Measurements from ENCODE around the gene CAPS.

The CAPS gene

GRCh38 chr19:5926641-5927440, 12.8 kb downstream of the CAPS start:
- no peaks in the 10 kb centered on the region for H3K9me3 ChIP-seq (ENCODE audit: control insufficient read depth, low read length)
- 92 to 95% methylated on average over 12 to 14 of the region's 14 CpGs for WGBS, 2 experiments (ENCODE audit: insufficient coverage in 2 of 2)
- peaks cover 95% of the 10 kb centered on the region for H3K36me3 ChIP-seq (ENCODE audit: control insufficient read depth, insufficient read depth, low read length)
- H3K27ac ChIP-seq (ENCODE audit: low read depth, low read length, severe bottlenecking) = no peak overlapping the region
- no peak overlapping the region for H3K4me3 ChIP-seq (ENCODE audit: extremely low read depth, insufficient read depth, low read length, poor library complexity, severe bottlenecking)
- H3K4me1 ChIP-seq (ENCODE audit: control insufficient read depth, insufficient read depth, low read length, poor library complexity, severe bottlenecking) = no peaks in the 10 kb centered on the region

DNA sequence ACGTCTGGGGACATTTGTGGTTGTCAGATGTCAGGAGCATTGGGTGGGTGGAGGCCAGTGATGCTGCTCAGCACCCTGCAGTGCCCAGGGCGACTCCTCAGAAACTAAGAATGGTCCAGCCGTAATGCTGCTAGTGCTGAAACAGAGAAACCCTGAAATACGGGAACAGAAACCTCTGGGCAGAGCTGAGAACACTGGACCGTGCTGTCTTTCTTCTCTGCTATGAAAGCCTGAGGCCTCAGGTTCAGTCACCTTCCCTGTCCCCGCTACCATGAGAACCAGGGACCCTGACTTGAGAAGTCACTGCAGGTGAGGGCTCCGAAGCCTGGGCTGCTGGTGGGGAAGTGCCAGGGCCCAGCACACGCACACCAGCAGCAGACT, 13.4 kb downstream of the CAPS start:
- H3K4me1 ChIP-seq (ENCODE audit: control insufficient read depth, insufficient read depth, low read length, poor library complexity, severe bottlenecking) = no peaks in the 10 kb centered on the region
- H3K27ac ChIP-seq (ENCODE audit: low read depth, low read length, severe bottlenecking) = no peak overlapping the region
- H3K36me3 ChIP-seq (ENCODE audit: control insufficient read depth, insufficient read depth, low read length) = peaks cover 98% of the 10 kb centered on the region
- no peaks in the 10 kb centered on the region for H3K9me3 ChIP-seq (ENCODE audit: control insufficient read depth, low read length)
- WGBS, 2 experiments (ENCODE audit: insufficient coverage in 2 of 2) = 96 to 97% methylated on average over 7 to 8 of the region's 8 CpGs
- H3K4me3 ChIP-seq (ENCODE audit: extremely low read depth, insufficient read depth, low read length, poor library complexity, severe bottlenecking) = no peak overlapping the region

GRCh38 chr19:5929179-5929578, 15.1 kb downstream of the CAPS start:
- peaks cover 93% of the 10 kb centered on the region for H3K36me3 ChIP-seq (ENCODE audit: control insufficient read depth, insufficient read depth, low read length)

DNA sequence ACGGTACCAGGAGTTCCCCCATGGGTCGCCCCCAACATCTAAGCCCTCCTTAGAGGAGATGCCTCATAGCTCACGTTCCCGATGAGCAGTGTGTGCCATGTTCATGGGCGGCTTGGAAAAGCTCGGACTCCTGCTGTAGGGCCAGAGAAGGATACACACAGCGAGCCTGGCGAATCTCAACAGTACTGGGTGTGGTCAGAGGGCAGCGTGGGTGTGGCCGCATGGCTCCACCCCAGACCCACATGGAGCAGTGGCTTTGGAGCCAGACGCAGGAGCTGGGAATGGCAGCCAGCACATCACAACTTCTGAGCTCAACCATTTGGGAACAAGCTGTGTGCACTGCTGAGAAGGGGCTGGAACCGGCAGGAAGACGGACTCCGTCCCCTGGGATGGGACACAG, 15.6 kb downstream of the CAPS start:
- Histone ChIP-seq H3K36me3 (ENCODE audit: control insufficient read depth, insufficient read depth, low read length) (peaks cover 89% of the 10 kb centered on the region), H3K27ac (ENCODE audit: low read depth, low read length, severe bottlenecking) (no peak overlapping the region), H3K9me3 (ENCODE audit: control insufficient read depth, low read length) (no peaks in the 10 kb centered on the region), H3K4me3 (ENCODE audit: extremely low read depth, insufficient read depth, low read length, poor library complexity, severe bottlenecking) (no peak overlapping the region), H3K4me1 (ENCODE audit: control insufficient read depth, insufficient read depth, low read length, poor library complexity, severe bottlenecking) (peaks cover 5% of the 10 kb centered on the region)
- WGBS, 2 experiments (ENCODE audit: insufficient coverage in 2 of 2) = 92 to 95% methylated on average over 10 to 12 of the region's 14 CpGs

More at GRCh38 chr19:5929179-5929578, 15.1 kb downstream of the CAPS start:
- peaks cover 3% of the 10 kb centered on the region for H3K4me1 ChIP-seq (ENCODE audit: control insufficient read depth, insufficient read depth, low read length, poor library complexity, severe bottlenecking)
- H3K4me3 ChIP-seq (ENCODE audit: extremely low read depth, insufficient read depth, low read length, poor library complexity, severe bottlenecking) = no peak overlapping the region
- no peaks in the 10 kb centered on the region for H3K9me3 ChIP-seq (ENCODE audit: control insufficient read depth, low read length)
- no peak overlapping the region for H3K27ac ChIP-seq (ENCODE audit: low read depth, low read length, severe bottlenecking)
- 93% methylated on average over 12 to 13 of the region's 13 CpGs for WGBS, 2 experiments (ENCODE audit: insufficient coverage in 2 of 2)

GRCh38 chr19:5931251-5931650, 17.2 kb downstream of the CAPS start:
- Histone ChIP-seq H3K4me1 (ENCODE audit: control insufficient read depth, insufficient read depth, low read length, poor library complexity, severe bottlenecking) (peaks cover 19% of the 10 kb centered on the region), H3K36me3 (ENCODE audit: control insufficient read depth, insufficient read depth, low read length) (peaks cover 85% of the 10 kb centered on the region), H3K27ac (ENCODE audit: low read depth, low read length, severe bottlenecking) (no peak overlapping the region), H3K9me3 (ENCODE audit: control insufficient read depth, low read length) (no peaks in the 10 kb centered on the region), H3K4me3 (ENCODE audit: extremely low read depth, insufficient read depth, low read length, poor library complexity, severe bottlenecking) (no peak overlapping the region)
- 90 to 97% methylated on average over 5 to 8 of the region's 11 CpGs for WGBS, 2 experiments (ENCODE audit: insufficient coverage in 2 of 2)

DNA sequence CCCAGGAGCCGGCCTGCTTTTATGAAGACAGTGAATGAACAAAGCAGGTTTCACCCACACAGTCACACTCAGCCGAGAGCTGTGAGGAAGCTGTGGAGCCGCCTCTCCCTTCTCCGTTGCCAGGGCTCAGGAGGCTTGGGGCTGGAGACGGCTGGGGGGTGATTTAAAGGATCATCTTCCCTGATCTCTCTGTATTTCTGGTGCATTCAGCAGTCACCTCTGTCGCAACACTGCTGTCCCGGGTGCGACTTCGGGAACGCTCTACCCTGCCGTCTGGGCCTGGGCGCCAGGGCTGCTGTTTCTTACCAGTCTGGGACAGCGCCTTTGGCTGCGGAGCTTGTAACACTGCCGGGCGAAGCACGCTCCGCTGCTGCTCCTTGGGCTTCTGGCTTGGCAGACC, 18.1 kb downstream of the CAPS start:
- WGBS, 2 experiments (ENCODE audit: insufficient coverage in 2 of 2) = 97% methylated on average over 14 to 18 of the region's 18 CpGs
- H3K27ac ChIP-seq (ENCODE audit: low read depth, low read length, severe bottlenecking) = no peak overlapping the region
- no peak overlapping the region for H3K4me3 ChIP-seq (ENCODE audit: extremely low read depth, insufficient read depth, low read length, poor library complexity, severe bottlenecking)
- H3K4me1 ChIP-seq (ENCODE audit: control insufficient read depth, insufficient read depth, low read length, poor library complexity, severe bottlenecking) = peaks cover 19% of the 10 kb centered on the region
- H3K36me3 ChIP-seq (ENCODE audit: control insufficient read depth, insufficient read depth, low read length) = peaks cover 84% of the 10 kb centered on the region
- no peaks in the 10 kb centered on the region for H3K9me3 ChIP-seq (ENCODE audit: control insufficient read depth, low read length)

GRCh38 chr19:5932609-5933262, 18.7 kb downstream of the CAPS start:
- no peak overlapping the region for H3K4me3 ChIP-seq (ENCODE audit: extremely low read depth, insufficient read depth, low read length, poor library complexity, severe bottlenecking)
- 93 to 94% methylated on average over 19 to 20 of the region's 21 CpGs for WGBS, 2 experiments (ENCODE audit: insufficient coverage in 2 of 2)
- H3K9me3 ChIP-seq (ENCODE audit: control insufficient read depth, low read length) = no peaks in the 10 kb centered on the region
- peaks cover 84% of the 10 kb centered on the region for H3K36me3 ChIP-seq (ENCODE audit: control insufficient read depth, insufficient read depth, low read length)
- no peak overlapping the region for H3K27ac ChIP-seq (ENCODE audit: low read depth, low read length, severe bottlenecking)
- peaks cover 19% of the 10 kb centered on the region for H3K4me1 ChIP-seq (ENCODE audit: control insufficient read depth, insufficient read depth, low read length, poor library complexity, severe bottlenecking)

- Histone ChIP-seq H3K36me3 (ENCODE audit: control insufficient read depth, insufficient read depth, low read length) (peaks cover 83% of the 10 kb centered on the region), H3K27ac (ENCODE audit: low read depth, low read length, severe bottlenecking) (peak overlapping the region; percentile 10)
- 93 to 97% methylated on average over 15 to 17 of the region's 20 CpGs for WGBS, 2 experiments (ENCODE audit: insufficient coverage in 2 of 2)
Measured at GRCh38 chr19:5933391-5934068, 19.5 kb downstream of the CAPS start.

DNA sequence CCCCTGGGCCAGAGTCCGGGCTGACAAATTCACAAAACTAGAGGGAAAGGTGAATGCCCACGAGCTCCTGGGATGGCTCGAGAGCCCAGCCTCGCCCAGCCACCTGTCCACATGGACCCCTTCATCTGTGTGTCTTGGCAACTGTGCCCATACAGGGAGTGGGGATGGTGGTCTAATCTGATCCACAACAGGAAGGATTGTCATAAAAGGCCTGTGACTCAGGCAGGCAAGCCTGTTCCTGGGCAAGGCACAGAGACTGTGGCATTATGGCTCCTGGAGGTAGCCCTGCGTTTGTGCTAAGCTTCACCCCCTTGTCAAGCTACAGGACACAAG, 20.0 kb downstream of the CAPS start:
- Histone ChIP-seq H3K27ac (ENCODE audit: low read depth, low read length, severe bottlenecking) (no peak overlapping the region), H3K4me1 (ENCODE audit: control insufficient read depth, insufficient read depth, low read length, poor library complexity, severe bottlenecking) (peaks cover 19% of the 10 kb centered on the region), H3K36me3 (ENCODE audit: control insufficient read depth, insufficient read depth, low read length) (peaks cover 82% of the 10 kb centered on the region), H3K4me3 (ENCODE audit: extremely low read depth, insufficient read depth, low read length, poor library complexity, severe bottlenecking) (no peak overlapping the region), H3K9me3 (ENCODE audit: control insufficient read depth, low read length) (no peaks in the 10 kb centered on the region)
- 87 to 100% methylated on average over 5 of the region's 5 CpGs for WGBS, 2 experiments (ENCODE audit: insufficient coverage in 2 of 2)

More at GRCh38 chr19:5933391-5934068, 19.5 kb downstream of the CAPS start:
- Histone ChIP-seq H3K4me1 (ENCODE audit: control insufficient read depth, insufficient read depth, low read length, poor library complexity, severe bottlenecking) (peaks cover 19% of the 10 kb centered on the region), H3K9me3 (ENCODE audit: control insufficient read depth, low read length) (no peaks in the 10 kb centered on the region), H3K4me3 (ENCODE audit: extremely low read depth, insufficient read depth, low read length, poor library complexity, severe bottlenecking) (no peak overlapping the region)

- Histone ChIP-seq H3K9me3 (ENCODE audit: control insufficient read depth, low read length) (no peaks in the 10 kb centered on the region), H3K27ac (ENCODE audit: low read depth, low read length, severe bottlenecking) (peak overlapping the region; percentile 59), H3K4me1 (ENCODE audit: control insufficient read depth, insufficient read depth, low read length, poor library complexity, severe bottlenecking) (peaks cover 19% of the 10 kb centered on the region), H3K36me3 (ENCODE audit: control insufficient read depth, insufficient read depth, low read length) (peaks cover 82% of the 10 kb centered on the region), H3K4me3 (ENCODE audit: extremely low read depth, insufficient read depth, low read length, poor library complexity, severe bottlenecking) (no peak overlapping the region)
- 93 to 95% methylated on average over 8 to 11 of the region's 16 CpGs for WGBS, 2 experiments (ENCODE audit: insufficient coverage in 2 of 2)
Measured at GRCh38 chr19:5934774-5935472, 20.9 kb downstream of the CAPS start.

Measured in mesodermal cell (in vitro differentiated cells).